22Rv1 (cell line): ENCODE data around the gene PTPRM.

ENCODE experiments used
- CTCF ChIP-seq: fragments of 450-650 bp; IDR thresholded peaks from 2 replicates; pipeline ENCODE4 v1.5.1; 2017; ENCODE audit warnings: mild to moderate bottlenecking
- ZFX ChIP-seq: fragments of 450-650 bp; IDR thresholded peaks from 2 replicates; pipeline ENCODE4 v1.6.1; 2017; ENCODE audit warnings: antibody characterized with exemption, borderline replicate concordance

DNA sequence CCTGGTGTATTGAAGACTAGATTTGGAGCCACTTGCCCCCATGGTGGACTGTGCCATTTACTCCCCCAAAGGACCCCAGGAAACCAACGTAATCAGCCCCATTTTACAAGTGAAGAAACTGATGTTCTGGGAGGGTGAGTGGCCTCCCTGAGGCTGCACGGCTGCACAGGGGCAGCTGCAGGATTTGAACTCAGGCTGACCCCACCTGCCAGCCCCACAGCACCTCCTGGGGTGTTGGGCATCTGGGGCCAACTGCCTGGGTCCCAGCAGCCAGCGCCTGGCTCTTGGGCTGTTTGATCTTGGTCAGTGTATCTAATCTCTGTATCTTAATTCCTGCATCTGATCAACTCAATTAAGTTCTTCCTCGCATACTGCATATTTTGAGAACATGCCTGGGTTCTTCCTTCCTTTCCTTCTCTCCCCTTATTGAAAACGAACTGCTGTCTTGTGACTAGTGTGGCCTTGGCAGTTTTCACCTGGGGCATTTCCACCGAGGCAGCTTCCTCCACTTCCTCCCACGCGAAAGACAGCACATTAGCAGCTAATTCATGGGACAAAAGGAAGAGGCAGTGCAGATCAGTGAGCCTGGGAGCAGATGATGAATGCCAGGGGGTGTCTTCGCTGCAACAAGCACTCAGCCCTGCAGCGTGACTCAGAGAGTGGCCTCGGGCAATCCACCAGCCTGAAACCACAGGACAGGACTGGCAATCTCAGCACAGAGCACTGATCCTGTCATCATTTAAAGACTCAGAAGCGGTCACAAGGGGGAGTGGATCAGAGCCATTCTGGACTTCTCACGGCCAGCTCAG is 858.0 kb downstream of the PTPRM start:
- TF ChIP-seq CTCF, result no peak
- no peak for TF ChIP-seq ZFX
